ENCODE measurements around the gene NAGS.
A peak's percentile ranks its signal among the peaks of the same experiment; 100 is the strongest.

NAGS gene

DNA sequence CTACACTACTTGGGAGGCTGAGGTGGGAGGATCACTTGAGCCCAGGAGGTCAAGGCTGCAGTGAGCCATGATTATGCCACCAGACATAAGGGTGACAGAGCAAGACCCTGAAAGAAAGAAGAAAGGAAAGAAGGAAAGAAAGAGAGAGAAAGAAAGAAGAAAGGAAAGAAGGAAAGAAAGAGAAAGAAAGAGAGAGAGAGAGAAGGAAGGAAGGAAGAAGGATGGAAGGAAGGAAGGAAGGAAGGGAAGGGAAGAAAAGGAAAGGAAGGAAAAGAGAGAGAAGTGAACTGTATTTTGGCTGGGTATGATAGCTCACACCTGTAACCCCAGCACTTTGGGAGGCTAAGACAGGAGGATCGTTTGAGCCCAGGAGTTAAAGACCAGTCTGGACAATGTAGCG lies 26.3 kb upstream of the NAGS start:
- in situ Hi-C loops (cut with MboI; ENCODE audit: low sequenced_read_pairs, unreplicated experiment): no loop called here
- no peak for DNase-seq (ENCODE audit: low spot score)
- TF ChIP-seq CTCF (IDR thresholded peaks at IDR 0.05; ENCODE audit: borderline replicate concordance, control extremely low read depth, extremely low read depth, insufficient read depth, missing control alignments): no peak

GRCh38 chr17:43979011-43979410 lies 25.4 kb upstream of the NAGS start:
- no peak for TF ChIP-seq CTCF (IDR thresholded peaks at IDR 0.05; ENCODE audit: borderline replicate concordance, control extremely low read depth, extremely low read depth, insufficient read depth, missing control alignments)
- in situ Hi-C loops (cut with MboI; ENCODE audit: low sequenced_read_pairs, unreplicated experiment): no loop called here

GRCh38 chr17:43979671-43980070 lies 24.8 kb upstream of the NAGS start:
- in situ Hi-C loops (cut with MboI; ENCODE audit: low sequenced_read_pairs, unreplicated experiment): no loop called here
- no peak for DNase-seq (ENCODE audit: low spot score)
- no peak for TF ChIP-seq CTCF (IDR thresholded peaks at IDR 0.05; ENCODE audit: borderline replicate concordance, control extremely low read depth, extremely low read depth, insufficient read depth, missing control alignments)

More at GRCh38 chr17:43979011-43979410, 25.4 kb upstream of the NAGS start:
- DNase-seq (ENCODE audit: low spot score): no peak

DNA sequence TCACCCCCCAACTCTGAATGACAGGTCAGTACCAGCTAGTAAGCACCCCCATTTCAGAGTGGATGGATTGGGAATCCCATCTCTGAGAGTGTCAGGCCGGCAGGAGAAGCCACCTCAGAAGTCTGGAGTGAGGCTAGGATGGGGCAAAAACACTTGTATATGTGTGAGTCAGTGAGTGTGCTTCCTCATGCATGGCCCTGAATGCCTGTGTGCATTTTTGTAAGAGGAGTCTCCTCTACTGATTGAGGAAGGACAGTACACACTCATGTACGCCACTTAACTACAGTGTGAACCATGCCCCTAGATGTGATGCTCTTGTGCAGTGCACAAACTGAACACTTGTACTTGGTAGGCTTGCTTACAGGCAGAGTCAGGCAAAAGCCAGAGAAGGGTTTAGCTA lies 22.3 kb upstream of the NAGS start:
- no peak for TF ChIP-seq CTCF (IDR thresholded peaks at IDR 0.05; ENCODE audit: borderline replicate concordance, control extremely low read depth, extremely low read depth, insufficient read depth, missing control alignments)
- no peak for DNase-seq (ENCODE audit: low spot score)
- in situ Hi-C loops (cut with MboI; ENCODE audit: low sequenced_read_pairs, unreplicated experiment): no loop called here

GRCh38 chr17:43983196-43983514 lies 21.3 kb upstream of the NAGS start:
- in situ Hi-C loops (cut with MboI; ENCODE audit: low sequenced_read_pairs, unreplicated experiment): no loop called here
- TF ChIP-seq CTCF (IDR thresholded peaks at IDR 0.05; ENCODE audit: borderline replicate concordance, control extremely low read depth, extremely low read depth, insufficient read depth, missing control alignments): no peak
- no peak for DNase-seq (ENCODE audit: low spot score)

DNA sequence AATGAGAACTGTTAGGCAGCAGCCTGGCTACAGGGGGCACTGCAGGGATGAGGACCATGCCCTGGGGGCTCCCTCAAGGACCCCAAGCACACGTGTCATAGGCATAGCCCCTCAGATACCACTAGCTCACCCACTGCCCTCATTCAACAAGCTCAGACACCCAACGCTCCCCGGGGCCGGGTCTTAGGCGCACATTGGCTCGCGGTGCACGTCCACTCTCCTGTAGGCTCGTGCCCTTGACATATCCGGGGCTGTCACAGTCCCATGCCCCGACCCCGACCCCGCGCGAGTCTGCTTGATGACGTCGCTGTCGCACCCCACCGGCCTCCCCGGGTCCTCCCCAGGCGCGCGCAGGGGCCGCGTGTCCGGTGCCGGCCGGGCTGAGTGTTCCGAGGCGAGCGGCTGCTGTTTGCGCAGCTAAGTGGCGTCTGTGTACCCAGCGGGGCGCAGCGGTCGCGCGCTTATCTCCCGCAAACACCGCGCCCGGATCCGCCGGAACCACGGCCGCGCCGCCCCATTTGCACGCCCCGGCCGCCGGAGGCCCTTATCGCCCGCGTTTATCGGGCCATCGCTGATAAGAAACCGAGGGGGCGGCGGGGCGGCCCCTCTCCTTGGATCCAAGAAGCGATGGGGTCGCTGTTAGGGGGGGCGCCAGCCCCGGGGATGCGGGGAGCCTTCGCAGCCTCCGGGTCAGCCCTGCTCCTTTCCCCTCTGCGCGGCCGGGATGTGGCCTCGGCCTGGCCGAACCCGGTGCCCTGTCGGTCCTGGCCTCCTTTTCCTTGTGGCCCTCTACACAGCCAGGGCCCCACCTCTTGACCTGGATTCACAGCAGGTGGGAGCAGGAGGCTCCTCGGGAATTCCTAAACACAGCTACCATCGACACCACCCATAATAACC lies 20.7 kb upstream of the NAGS start:
- in situ Hi-C loops (cut with MboI; ENCODE audit: low sequenced_read_pairs, unreplicated experiment): no loop called here
- peak; percentile 11 for TF ChIP-seq CTCF (IDR thresholded peaks at IDR 0.05; ENCODE audit: borderline replicate concordance, control extremely low read depth, extremely low read depth, insufficient read depth, missing control alignments)
- no peak for DNase-seq (ENCODE audit: low spot score)
